K562 (cell line): Measurements from ENCODE around the gene SIRPB2. TPM values are rescaled to one million over a fixed set of nuclear protein-coding genes. Genes with fewer than 3 reads are reported as not detected.

Experiments
- ARID2 ChIP-seq: fragments of 450-650 bp; IDR thresholded peaks from 2 replicates; pipeline ENCODE4 v1.6.1; 2017; ENCODE audit warnings: antibody characterized with exemption, mild to moderate bottlenecking
- ARID3A ChIP-seq: IDR thresholded peaks from 2 replicates; pipeline ENCODE4 v1.6.1; 2012; ENCODE audit warnings: low read depth, low read length, improper control_type of control experiment, borderline replicate concordance
- ATF1 ChIP-seq, 2 experiments: fragments of 450-650 bp in 1 of 2; IDR thresholded peaks; 2 replicates each; pipeline ENCODE4 v1.6.1; 2016; ENCODE audit warnings: missing compliant biosample characterization in 1 of 2, missing genetic modification characterization in 1 of 2
- C11orf30 ChIP-seq: fragments of 450-650 bp; IDR thresholded peaks from 2 replicates; pipeline ENCODE4 v1.6.1; 2016; ENCODE audit warnings: low read depth, mild to moderate bottlenecking
- CREM ChIP-seq: IDR thresholded peaks from 2 replicates; pipeline ENCODE4 v1.6.1; 2014; ENCODE audit warnings: antibody characterized with exemption, low read depth
- CTBP1 ChIP-seq: fragments of 450-650 bp; IDR thresholded peaks from 2 replicates; pipeline ENCODE4 v1.6.1; 2016; ENCODE audit warnings: borderline replicate concordance
- GABPB1 ChIP-seq: sonication (generic); formaldehyde crosslinking; IDR thresholded peaks from 2 replicates; pipeline ENCODE4 v1.8.0; 2022; ENCODE audit warnings: mild to moderate bottlenecking, missing genetic modification reagents
- GTF2F1 ChIP-seq: IDR thresholded peaks from 2 replicates; pipeline ENCODE4 v1.6.1; 2011; ENCODE audit warnings: low read depth, low read length, improper control_type of control experiment
- RAD21 ChIP-seq, 2 experiments: fragments of 250-450 bp in 1 of 2; fragments of 450-650 bp in 1 of 2; sonication (Bioruptor Pico) in 1 of 2; formaldehyde crosslinking in 1 of 2; IDR thresholded peaks in 1 of 2; conservative IDR thresholded peaks in 1 of 2; 2 replicates each; pipeline versions ENCODE4 v1.4.0 to v1.8.0; 2020 to 2022; ENCODE audit warnings: mild to moderate bottlenecking in 2 of 2, moderate library complexity in 1 of 2
- SOX6 ChIP-seq: fragments of 450-650 bp; IDR thresholded peaks from 2 replicates; pipeline ENCODE4 v1.6.1; 2014; ENCODE audit warnings: mild to moderate bottlenecking
- ZNF197 ChIP-seq: fragments of 200-800 bp; sonication (Bioruptor generic); IDR thresholded peaks from 2 replicates; pipeline ENCODE4 v1.6.1; 2016; ENCODE audit warnings: low read depth, missing genetic modification characterization, missing compliant biosample characterization
- polyA plus RNA-seq, 8 experiments: library from polyadenylated mRNA; depleted of rRNA in 4 of 8; stranded (reverse) in 5 of 8; unstranded in 3 of 8; fragments of >200 nt; fragmentation: Nextera tagmentation in 2 of 8; fragmentation: Illumina TruSeq in 1 of 8; extraction: Ambion mirVana in 2 of 8; extraction: Trizol in 1 of 8; gene quantifications; 2 replicates each; pipeline versions ENCODE4 v1.2.1 to v1.2.3, GENCODE V29; 2011 to 2014; ENCODE audit warnings: inconsistent platforms in 1 of 8, missing spikeins in 1 of 8
- total RNA-seq, 7 experiments: library from RNA; depleted of rRNA in 6 of 7; stranded (reverse); fragments of >200 nt in 6 of 7; fragmentation: Illumina TruSeq in 2 of 7; extraction: Trizol in 2 of 7; gene quantifications; 2 replicates each; pipeline versions ENCODE4 v1.2.1 to v1.2.3, GENCODE V29; 2011 to 2021; ENCODE audit warnings: low replicate concordance in 1 of 7
- TF ChIP-seq, protein P1 (sequence below): fragments of 450-650 bp; conservative IDR thresholded peaks from 2 replicates; pipeline ENCODE4 v1.6.1; 2016; ENCODE audit warnings: missing genetic modification characterization, low read depth, mild to moderate bottlenecking, control low read depth, missing compliant biosample characterization
- TF ChIP-seq, protein P2 (sequence below), 2 experiments: fragments of 450-650 bp; formaldehyde crosslinking in 1 of 2; IDR thresholded peaks; 2 replicates each; pipeline versions ENCODE4 v1.4.0 to v1.6.1; 2014 to 2020; ENCODE audit warnings: mild to moderate bottlenecking in 2 of 2, borderline replicate concordance in 1 of 2, low read depth in 1 of 2

Gene SIRPB2
- total and polyA plus RNA-seq, 9 of the 15 experiments (the other 6 are each of a cell fraction or from before 2014, with no cell fraction given), result 0.07 TPM; not detected in 7

DNA sequence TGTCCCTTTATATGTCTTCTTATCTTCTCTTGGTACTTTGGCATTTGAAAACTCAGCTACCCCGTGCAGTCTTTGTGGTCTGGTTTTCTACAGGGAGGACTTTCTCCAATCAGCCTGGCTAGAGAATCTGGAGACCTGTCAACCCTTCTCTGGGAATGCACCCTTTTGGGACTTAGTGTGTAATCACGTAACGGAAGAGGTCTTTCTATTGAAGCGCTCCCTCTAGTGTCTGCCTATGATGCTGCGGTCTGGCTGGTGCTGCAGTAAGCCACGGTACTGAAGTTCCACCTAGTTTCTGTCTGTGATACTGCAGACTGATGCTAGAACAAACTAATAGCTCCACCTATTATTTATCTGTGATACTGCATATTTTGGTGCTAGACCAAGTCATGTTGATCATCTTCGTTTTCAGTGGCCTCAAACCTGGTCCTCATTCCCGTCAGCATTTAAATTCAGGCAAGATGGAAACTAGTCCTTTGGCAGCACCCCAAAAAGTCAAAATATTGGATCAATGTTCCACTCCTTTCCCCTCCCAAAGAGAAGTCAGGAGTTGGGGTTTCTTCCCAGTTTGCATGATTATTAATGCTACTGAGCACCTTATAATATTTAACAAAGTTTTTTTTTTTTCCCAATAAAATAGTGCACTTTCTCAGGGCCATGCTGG is 12.5 kb upstream of the SIRPB2 start (continued):
- TF ChIP-seq, protein P1, sequence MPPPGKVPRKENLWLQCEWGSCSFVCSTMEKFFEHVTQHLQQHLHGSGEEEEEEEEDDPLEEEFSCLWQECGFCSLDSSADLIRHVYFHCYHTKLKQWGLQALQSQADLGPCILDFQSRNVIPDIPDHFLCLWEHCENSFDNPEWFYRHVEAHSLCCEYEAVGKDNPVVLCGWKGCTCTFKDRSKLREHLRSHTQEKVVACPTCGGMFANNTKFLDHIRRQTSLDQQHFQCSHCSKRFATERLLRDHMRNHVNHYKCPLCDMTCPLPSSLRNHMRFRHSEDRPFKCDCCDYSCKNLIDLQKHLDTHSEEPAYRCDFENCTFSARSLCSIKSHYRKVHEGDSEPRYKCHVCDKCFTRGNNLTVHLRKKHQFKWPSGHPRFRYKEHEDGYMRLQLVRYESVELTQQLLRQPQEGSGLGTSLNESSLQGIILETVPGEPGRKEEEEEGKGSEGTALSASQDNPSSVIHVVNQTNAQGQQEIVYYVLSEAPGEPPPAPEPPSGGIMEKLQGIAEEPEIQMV (tag), result no peak
- TF ChIP-seq, protein P2, sequence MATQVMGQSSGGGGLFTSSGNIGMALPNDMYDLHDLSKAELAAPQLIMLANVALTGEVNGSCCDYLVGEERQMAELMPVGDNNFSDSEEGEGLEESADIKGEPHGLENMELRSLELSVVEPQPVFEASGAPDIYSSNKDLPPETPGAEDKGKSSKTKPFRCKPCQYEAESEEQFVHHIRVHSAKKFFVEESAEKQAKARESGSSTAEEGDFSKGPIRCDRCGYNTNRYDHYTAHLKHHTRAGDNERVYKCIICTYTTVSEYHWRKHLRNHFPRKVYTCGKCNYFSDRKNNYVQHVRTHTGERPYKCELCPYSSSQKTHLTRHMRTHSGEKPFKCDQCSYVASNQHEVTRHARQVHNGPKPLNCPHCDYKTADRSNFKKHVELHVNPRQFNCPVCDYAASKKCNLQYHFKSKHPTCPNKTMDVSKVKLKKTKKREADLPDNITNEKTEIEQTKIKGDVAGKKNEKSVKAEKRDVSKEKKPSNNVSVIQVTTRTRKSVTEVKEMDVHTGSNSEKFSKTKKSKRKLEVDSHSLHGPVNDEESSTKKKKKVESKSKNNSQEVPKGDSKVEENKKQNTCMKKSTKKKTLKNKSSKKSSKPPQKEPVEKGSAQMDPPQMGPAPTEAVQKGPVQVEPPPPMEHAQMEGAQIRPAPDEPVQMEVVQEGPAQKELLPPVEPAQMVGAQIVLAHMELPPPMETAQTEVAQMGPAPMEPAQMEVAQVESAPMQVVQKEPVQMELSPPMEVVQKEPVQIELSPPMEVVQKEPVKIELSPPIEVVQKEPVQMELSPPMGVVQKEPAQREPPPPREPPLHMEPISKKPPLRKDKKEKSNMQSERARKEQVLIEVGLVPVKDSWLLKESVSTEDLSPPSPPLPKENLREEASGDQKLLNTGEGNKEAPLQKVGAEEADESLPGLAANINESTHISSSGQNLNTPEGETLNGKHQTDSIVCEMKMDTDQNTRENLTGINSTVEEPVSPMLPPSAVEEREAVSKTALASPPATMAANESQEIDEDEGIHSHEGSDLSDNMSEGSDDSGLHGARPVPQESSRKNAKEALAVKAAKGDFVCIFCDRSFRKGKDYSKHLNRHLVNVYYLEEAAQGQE (IDR thresholded peaks at IDR 0.05; ENCODE audit: borderline replicate concordance), result peak; percentile 84
- TF ChIP-seq, protein P2 (CRISPR knock-in tag; IDR thresholded peaks at IDR 0.05; ENCODE audit: low read depth), result no peak
- TF ChIP-seq SOX6 (0 out of 2 replicates have a peak, but pooled peaks have one; percentile 31), RAD21 (CRISPR knock-in tag; conservative IDR thresholded peaks at IDR 0.05 in 1 of 2, IDR thresholded peaks at IDR 0.05 in 1 of 2) (peak; percentile 95), GABPB1 (CRISPR knock-in tag) (peak; percentile 64; the same call in 1 of the 2 replicates), C11orf30 (no peak), CREM (peak; percentile 75), CTBP1 (0 out of 2 replicates have a peak, but pooled peaks have one; percentile 35), GTF2F1 (no peak), ARID3A (peak; percentile 67; the same call in 1 of the 2 replicates), ATF1 (CRISPR knock-in tag; IDR thresholded peaks at IDR 0.05) (no peak), ATF1 (tag; IDR thresholded peaks at IDR 0.05) (peak; percentile 53; the same call in 1 of the 2 replicates), ZNF197 (CRISPR knock-in tag) (no peak), ARID2 (peak; percentile 71; the same call in 1 of the 2 replicates)
